Activated T-cell treated with anti-CD3 and anti-CD28 coated beads, Interleukin-2, amount 50 U/mL, for 48 hours (primary cell): ENCODE measurements around the gene CTSE.
A peak's percentile ranks its signal among the peaks of the same experiment; 100 is the strongest.

Experiments used
- DNase-seq, 2 experiments: peaks; one replicate each; pipeline ENCODE4 v3.0.0-alpha.2; 2020

CTSE gene

GRCh38 chr1:205989786-205990185, 33.9 kb downstream of the CTSE start:
- DNase-seq: no peak

DNA sequence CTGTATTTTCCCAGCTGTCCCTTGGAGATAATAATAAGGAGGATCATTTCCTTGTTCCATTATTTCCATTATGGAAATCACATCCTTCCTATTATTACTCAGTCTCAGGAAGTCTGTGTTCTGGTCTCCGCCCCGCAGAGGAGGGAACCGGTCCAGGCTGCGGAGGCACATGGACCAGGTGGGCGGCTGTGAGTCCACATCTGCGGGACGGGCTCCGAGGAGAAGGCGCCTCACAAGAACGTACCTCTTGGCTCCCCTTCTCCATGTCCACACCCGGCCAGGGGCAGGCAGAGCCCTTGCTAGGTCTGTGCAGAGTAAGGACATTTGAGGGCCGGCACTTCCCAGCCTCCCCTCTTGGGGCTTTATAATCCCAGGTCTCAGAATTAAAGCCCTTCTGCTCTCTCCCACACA, 35.1 kb downstream of the CTSE start:
- no peak for DNase-seq

- DNase-seq: no peak
Measured at GRCh38 chr1:205986861-205987260, 36.8 kb downstream of the CTSE start.

DNA sequence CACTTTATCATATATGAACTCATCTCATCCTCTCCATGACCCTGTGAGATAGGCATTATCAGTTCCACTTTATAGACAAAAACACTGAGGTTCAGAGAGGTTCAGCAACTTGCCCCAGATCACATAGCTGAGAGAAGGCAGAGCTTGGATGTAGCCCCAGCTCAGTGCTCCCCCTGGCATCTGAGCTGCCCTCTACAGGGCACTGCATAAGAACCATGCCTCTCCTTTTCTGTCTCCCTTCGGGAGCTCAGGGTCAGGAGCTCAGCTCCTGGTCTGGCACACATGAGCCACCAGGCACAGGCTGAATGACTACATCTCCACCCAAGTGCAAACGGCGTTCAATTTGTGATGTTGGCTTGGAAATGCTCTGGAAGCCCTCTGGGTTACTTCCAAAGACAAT, 37.4 kb downstream of the CTSE start:
- no peak for DNase-seq

DNA sequence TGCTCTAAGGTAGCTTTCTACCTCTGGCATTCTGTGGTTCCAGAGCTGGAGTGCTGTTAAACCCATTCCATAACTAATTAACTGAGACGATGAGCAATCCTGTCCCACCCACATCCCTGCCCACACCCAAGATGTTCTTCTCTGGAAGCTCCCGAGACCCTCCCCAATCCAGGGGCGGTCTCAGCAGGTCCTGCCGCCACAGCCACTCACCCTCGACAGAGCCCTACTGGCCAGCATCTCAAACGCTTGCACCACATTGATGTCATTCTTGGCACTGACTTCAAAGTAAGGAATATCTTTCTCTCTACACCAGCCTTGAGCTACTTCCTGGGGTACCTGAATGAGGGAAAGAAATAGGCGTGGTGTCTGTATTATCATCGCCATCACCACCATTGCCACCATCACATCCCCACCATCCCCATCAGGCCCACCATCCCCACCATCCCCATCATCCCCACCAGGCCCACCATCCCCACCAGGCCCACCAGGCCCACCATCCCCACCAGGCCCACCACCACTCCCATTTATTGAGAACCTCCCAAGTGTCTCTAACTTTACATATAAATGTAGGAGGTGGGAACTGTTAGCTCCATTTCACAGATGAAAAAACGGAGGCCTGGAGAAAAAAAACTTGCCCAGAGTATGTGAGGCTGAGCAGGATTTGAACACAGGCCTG, 38.2 kb downstream of the CTSE start:
- no peak for DNase-seq

DNA sequence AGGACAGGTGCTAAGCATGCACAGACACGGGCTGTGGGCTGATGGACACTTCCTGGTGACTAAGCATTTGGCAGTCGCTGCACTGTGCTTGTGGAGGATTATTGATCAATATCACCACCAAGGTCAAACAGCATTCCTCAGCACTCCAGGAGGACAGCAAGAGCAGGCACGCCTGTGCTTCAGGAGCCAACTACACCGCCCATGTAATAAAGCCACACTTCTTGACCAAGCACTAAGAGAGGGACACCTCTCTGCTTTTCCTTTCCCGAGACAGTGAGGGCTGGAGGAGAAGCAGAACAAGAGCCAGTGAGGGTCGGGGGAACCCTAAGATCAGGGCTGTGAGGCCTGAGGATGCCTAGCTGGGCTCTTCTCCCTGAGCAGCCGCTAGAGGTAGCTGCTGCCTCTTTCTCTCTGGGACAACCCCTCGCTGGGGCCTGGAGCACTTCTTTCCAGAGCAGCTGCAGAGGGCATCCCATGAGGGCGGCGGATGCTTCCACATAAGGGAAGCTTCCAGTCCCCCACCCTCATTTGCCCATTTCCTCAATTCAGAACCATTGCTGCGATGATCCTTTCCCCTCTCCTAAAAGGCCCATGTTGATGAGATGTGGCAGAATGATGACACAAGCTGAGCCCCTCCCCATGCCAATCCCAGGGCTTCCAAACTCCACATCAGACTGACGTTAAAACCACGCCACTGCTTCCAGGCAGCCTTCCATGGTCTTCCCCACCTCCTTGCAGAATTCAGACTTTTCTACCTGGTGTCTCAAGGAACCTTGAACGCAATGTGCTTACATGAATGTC, 39.6 kb downstream of the CTSE start:
- peak; percentile 32 to 51 for DNase-seq

DNA sequence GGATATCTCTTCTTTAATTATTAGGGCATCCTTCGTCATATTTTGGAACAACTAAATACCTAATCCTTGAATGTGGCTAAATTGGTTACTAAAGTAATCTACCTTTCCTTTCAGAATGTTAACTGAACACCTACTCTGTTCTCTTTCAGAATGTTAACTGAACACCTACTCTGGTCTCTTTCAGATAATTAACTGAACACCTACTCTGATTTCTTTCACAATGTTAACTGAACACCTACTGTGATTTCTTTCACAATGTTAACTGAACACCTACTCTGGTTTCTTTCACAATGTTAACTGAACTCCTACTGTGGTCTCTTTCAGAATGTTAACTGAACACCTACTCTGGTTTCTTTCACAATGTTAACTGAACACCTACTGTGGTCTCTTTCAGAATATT, 42.4 kb downstream of the CTSE start:
- no peak for DNase-seq

GRCh38 chr1:205980237-205980870, 43.3 kb downstream of the CTSE start:
- DNase-seq: no peak

DNA sequence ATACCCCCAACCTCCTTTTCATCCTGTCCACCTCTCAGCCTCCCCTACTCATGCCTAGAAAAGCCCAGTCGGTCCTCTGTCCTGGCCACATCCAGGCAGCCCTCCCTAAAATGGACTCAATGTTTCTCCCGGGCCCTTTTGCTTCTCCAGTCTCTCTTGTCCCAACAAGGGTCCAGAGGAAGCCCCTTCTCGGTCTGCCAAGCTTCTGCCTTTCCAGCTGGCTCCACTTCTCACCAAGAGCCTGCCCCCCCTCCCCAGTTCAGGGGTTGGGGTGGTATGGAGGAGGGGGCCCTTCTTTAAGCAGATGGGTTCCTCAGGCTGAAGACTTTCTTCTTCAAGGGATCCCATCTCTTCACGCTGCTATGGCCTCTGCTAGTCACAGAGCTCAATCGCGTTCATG, 44.4 kb downstream of the CTSE start:
- no peak for DNase-seq

DNA sequence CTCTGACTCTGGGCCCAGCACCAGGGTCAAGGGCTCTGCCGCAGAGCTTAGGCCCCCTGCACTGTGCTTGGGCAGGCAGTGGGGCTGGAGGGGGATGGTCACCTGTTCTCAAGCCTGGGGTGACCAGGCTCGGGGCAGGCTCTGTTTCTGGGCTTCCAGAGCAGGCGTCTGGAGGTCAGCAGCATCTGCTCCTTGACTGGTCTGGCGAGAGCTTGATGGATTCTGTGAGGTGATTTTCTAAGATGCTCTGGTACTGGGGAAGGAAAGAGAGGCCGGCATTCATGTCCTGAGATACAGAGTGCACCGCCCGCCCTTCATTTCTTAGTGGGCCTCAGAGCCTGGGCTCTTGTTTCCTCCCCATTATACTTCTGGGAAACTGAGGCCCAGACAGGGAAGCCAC, 45.0 kb downstream of the CTSE start:
- no peak for DNase-seq

GRCh38 chr1:205977402-205978014, 46.2 kb downstream of the CTSE start:
- peak; percentile 76 to 82 for DNase-seq

DNA sequence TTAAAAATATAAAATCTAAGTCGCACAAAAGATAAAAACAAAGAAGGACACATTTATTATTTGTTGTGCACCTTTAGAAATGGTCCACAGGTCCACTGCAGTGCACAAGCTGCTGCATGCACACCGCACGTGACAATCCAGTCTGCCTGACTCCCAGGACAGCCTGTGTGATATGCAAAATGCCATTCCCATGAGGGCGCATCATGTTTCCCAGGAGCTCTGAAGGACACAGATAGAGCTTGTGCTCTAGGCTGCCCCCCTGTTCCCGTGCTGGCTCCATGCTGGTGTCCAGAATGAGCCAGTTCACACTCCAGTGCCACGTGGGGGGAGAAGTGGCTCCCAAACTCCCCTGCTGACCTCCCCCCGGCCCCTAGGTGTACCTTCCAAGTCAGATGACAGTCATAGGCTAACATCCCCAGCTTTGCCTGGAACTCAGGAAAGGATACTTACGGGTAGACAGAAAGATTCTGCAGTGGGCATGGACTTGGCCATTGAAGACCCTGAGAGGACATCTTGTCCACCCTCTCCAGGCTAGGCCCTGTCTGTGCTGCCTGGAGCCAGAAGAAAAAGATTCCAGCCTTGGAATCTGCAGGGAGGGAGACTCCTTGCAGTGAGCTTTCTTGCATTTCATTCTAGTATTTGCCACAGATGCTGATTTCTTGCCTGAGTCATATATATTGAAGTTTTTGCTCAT, 46.8 kb downstream of the CTSE start:
- DNase-seq: no peak

DNA sequence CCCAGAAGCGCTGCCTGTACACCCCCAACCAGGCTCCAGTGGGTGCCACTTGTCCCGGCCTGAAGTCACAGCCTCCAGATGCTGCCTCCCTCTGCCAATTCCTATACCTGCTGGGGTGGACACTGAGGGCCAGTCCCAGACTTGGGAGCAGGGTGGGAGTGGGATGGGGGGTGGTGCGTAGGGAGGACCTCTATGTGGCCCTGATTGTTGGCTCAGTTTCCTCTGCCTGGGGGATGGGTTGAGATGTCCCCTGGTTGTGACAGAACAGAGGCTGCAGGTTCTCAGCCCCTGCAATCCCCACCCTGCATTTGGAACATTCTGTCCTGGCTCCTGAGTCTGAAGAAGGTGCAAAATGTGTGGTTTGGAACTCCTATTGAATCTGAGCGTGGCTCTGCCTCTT, 47.7 kb downstream of the CTSE start:
- DNase-seq: no peak

DNA sequence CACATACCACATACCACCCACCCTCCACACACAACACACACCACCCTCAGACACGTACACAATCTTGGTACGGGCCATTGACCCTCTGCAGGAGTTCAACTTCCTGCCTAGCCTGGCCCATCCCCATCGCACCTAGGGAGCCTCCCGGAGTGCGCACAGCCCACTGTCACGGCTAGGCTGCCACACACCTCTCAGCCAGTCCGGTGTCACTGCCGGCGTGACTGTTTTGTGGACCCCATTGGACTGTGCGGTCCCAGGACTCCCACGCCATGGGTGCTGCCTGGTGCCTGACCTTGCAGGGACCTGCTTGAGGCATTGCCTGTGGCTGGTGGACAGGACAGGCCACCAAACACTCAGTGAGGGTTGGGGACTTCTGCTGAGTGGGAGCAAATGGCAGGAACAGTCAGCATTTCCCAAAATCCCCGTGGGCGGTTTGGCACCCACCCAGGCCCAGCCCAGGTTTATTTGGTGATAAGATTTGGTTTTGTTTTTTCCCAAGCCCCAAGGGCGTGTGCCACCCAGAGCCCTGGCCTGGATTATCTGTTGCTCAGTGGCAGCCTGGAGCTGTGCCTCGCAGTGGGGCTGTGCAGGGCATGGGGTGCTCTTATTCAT, 48.2 kb downstream of the CTSE start:
- no peak for DNase-seq

- DNase-seq: no peak
Measured at GRCh38 chr1:205974712-205975111, 49.0 kb downstream of the CTSE start.

DNA sequence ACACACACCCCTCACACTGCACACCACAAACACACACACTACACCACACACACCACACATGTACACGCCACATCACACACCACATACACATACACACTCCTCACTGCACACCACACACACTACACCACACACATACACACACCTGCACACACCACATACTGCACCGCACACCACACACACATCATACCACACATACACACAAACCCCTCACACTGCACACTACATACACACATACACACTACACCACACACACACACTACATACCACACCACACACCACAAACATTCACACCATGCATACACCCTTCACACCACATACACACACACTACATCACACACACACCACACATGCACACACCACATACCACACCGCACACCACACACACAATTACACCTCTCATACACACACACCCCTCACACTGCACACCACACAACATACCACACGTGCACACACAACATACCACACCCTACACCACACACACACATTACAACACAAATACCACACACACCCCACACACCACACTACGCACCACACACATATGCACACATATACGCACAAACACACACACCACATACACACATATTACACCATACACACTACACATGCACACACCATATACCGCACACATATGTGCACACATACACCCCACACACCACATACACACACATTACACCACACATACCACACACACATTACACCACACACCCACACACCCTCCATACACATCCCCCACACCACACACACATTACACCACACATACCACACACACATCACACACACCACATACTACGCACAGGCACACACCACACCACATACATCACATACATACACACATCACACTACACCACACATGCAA, 50.1 kb downstream of the CTSE start:
- no peak for DNase-seq

- DNase-seq: no peak
Measured at GRCh38 chr1:205972491-205973168, 51.1 kb downstream of the CTSE start.

DNA sequence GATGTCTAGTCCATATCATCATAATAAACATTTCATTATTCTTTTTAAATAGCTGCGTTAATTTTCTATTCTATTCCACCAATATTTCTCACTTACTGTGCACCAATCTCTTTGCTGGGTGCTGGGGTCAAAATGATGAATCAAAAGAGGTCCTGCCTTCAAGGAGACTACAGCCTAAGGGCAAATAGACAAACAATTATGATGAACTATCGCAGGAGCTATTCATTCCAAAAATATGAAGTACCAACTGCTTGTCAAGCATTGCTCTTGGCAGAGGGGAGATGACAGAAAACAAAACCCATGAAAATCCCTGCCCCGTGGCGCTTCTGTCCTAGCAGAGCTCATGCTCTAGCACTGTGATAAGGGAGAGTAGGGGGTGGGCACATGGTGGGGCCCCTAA, 51.6 kb downstream of the CTSE start:
- no peak for DNase-seq

- DNase-seq: no peak
Measured at GRCh38 chr1:205971082-205971481, 52.6 kb downstream of the CTSE start.

DNA sequence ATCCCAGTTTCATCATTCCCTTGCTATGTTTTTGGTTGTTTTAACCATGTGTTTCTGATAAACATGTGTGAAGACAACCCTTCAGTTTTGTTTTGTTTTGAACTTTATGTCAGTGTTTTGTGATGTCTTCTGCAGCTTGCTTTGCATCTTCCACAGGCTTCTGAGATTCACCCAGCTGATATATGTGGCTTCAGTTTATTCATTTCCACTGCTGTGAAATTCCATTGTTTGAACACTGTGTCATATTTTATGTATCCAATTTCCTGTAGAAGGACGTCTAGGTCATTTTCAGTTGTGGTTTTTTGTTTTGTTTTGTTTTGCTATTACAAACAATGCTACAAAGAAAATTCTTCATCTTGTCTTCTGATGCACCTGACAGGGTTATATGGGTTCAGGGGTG, 53.2 kb downstream of the CTSE start:
- DNase-seq: no peak

DNA sequence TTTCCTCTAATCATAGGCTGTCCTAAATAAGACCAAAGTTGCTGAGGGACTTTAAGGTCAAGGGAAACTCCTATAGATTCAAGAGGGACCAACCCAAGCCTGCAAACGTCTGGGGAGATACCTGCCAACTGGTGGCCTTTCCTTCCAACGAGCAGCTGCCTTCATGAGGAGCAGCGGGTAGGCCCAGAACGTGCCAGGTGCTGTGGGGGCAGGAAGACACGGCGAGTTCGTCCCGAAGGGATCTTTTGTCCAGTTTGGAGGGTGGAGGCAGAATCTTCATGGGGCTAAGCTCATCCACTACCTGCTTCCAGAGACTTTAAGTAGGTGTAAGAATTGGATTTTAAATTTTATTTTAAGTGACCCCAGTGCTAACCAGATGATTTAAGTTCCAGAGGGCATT, 54.5 kb downstream of the CTSE start:
- no peak for DNase-seq
